HepG2 (cell line): ENCODE measurements around the gene ARPIN. TPM values are rescaled to one million over a fixed set of nuclear protein-coding genes. Genes with fewer than 3 reads are reported as not detected.

Experiments used
- GLMP ChIP-seq: sonication (generic); formaldehyde crosslinking; IDR thresholded peaks from 2 replicates; pipeline ENCODE4 v1.9.0; 2021; ENCODE audit warnings: missing genetic modification reagents, mild to moderate bottlenecking, borderline replicate concordance
- TFDP1 ChIP-seq: IDR thresholded peaks from 2 replicates; pipeline ENCODE4 v1.6.1; 2016; ENCODE audit warnings: missing compliant biosample characterization, missing genetic modification reagents, borderline replicate concordance
- ZNF646 ChIP-seq: sonication (generic); formaldehyde crosslinking; IDR thresholded peaks from 2 replicates; pipeline ENCODE4 v1.9.0; 2021; ENCODE audit warnings: mild to moderate bottlenecking, missing genetic modification reagents
- polyA plus RNA-seq, 8 experiments: library from polyadenylated mRNA; depleted of rRNA in 3 of 8; stranded (reverse) in 7 of 8; unstranded in 1 of 8; fragments of >200 nt; fragmentation: Illumina TruSeq in 4 of 8; extraction: Trizol in 4 of 8; gene quantifications; 2 replicates each; pipeline versions ENCODE4 v1.2.1 to v1.2.3, GENCODE V29; 2011 to 2016; ENCODE audit warnings: low read depth in 4 of 8, missing spikeins in 1 of 8, mixed read lengths in 1 of 8; ENCODE audit not compliant: insufficient read depth in 1 of 8
- total RNA-seq, 5 experiments: library from RNA; depleted of rRNA; stranded (reverse); fragments of >200 nt; fragmentation: Illumina TruSeq; extraction: Trizol; gene quantifications; 2 replicates each; pipeline ENCODE4 v1.2.3, GENCODE V29; 2016; ENCODE audit warnings: low read depth in 1 of 5

ARPIN gene
- total and polyA plus RNA-seq, 2 of the 13 experiments (the other 11 are each of a cell fraction or from before 2014, with no cell fraction given), result 2.8 to 5.0 TPM

DNA sequence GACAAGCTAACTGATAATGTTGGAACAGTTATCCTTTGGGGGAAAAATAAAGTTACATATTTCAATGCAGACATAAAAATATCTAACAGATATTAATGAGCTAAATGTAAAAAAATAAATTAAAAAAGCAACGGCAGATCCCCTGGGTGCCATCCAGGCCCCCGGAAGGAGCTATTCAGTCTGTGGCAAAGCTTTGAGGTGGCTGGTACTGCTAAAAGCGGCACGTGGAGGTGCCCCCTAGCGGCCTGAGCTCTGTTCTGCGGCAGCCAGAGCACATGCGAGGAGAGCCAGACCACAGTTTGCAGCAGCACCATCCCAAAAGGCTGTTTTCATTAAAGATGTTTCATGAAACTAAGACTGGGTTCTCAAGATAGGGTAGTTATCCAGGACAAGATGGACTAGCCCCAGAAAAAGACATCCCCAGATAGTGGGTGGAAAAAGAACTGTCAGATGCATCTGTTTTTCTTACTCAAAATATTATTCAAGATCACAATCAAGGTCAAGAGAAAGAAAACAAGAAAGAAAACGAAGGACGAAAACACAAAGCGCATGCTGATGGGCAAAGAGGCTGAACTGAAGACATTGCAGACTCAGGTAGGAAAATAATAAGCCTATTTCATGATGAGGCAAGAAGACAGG lies 37.7 kb downstream of the ARPIN start (continued):
- TF ChIP-seq ZNF646 (CRISPR knock-in tag) (no peak), GLMP (CRISPR knock-in tag) (no peak), TFDP1 (no peak)
